Suppressor macrophage treated with lipopolysaccharide for 1 hour (primary cell): Measurements from ENCODE around the gene PIGK.
"Not testable (repeated sequence)": the region's sequence is repeated elsewhere in the genome, so short reads cannot be mapped to it uniquely, and the experiment has no call there.

ENCODE experiments used
- DNase-seq, 3 donors: peaks; one replicate each; pipeline ENCODE4 v3.0.0-alpha.2; 2020 to 2022

The PIGK gene

DNA sequence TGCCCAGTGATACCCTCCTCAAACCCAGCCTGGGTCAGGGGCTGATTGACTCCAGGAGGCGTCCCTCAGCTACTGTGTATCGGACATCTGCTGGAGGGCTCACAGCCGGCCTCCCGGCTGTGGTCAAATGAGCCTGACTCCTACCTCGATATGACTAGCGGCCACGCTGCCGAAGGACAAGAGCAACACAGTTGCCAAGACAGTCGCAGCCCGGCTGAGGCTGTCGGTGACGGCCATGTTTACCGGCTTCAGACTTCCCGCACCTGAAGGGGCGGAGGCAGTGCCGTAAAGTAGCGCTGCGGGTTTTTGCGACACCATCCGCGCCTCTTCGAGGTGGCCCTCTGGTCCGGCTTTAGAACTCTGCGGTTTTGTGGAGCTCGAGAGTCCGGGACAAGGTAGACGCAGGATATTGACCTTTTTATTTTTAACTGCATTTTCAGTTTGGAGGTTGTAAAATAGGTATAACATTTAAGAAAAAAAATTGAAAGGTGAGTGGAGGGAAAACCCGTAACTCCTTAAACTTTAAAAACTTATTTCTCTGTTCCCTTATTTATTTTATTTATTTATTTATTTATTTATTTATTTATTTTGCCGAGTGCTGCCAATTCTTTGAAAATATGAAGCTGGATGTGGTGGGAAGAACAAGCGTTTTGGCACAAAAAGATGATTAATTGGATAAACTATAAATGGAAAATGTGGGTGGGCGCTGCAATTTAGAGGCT lies at the start of gene PIGK:
Gene PIGK, minus strand, starts transcription at position 265 of the 722 bp plus-strand sequence. Its CDS starts 28 bp downstream, at position 237.
- DNase-seq, result peak; percentile 87 to 91 (median 89)

DNA sequence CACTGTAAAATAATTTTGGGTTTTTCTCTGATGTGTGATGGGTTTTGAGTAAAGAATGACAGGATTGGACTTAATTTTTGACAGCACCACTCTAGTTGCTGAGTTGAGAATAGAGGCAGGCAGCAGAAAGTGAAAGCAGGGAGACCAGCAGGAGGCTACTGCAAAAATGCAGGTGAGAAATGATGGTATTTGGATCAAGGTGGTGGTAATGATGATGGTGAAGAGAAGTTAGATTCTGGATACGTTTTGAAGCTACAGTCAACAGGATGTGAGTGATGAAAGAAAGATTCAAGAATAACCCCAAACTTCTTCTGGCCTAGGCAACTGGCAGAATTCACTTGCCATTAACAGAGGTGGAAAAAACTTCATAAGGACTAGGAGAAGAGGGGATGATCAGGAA lies 47.8 kb upstream of the PIGK start:
- no peak for DNase-seq

DNA sequence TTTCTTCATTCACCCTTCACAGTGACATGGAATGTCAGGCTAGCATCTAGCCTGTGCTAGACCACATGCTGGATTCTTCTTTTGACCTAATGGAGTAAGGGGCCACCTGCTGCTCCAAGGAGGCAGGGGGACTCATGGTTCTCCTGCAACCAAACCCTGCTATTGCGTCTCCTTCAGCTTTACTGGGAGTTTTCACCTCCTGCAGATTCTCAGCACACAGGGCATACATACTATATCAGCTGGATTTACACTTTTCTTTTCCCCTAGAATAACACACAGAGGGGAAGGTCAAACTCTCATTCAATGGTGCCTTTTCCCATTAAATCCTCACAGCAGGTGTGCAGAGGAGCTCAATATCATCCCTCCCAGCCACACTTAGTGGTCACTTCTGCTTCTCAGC lies 46.0 kb upstream of the PIGK start:
- no peak for DNase-seq

DNA sequence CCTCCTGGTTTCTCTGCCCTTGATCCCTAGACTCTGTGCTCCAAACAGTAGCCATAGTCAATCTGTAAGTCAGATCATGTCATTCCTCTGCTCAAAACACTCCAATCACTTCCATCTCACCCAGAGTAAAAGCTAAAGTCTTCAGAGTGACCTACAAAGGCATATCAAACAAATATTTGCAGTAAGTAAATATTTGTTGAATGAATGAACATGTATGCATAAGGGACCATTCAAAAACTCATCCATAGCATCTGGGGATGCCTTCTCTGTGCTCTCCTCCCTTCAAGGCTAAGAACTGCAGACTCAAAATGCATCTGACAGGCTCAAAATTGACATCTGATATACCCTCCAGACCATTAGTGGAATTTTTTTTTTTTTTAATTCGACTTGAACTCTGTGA lies 44.5 kb upstream of the PIGK start:
- DNase-seq, result no peak

DNA sequence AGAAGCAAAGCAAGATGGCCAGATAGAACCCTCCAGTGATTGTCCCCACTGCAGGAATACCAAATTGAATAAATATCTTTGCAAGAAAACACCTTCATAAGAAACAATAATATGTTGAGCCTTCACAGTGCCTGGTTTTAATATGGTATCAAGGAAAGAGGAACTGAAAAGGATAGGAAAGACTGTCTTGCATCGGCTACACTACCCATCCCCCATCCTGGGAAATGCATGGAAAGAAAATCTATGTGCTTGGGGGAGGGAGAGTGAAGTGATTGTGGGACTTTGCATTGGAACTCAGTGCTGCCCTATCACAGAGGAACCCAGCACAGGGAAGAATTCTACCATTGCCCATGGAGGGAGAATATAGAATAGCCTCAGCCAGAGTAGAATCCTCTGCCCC lies 34.0 kb upstream of the PIGK start:
- DNase-seq, result no peak

DNA sequence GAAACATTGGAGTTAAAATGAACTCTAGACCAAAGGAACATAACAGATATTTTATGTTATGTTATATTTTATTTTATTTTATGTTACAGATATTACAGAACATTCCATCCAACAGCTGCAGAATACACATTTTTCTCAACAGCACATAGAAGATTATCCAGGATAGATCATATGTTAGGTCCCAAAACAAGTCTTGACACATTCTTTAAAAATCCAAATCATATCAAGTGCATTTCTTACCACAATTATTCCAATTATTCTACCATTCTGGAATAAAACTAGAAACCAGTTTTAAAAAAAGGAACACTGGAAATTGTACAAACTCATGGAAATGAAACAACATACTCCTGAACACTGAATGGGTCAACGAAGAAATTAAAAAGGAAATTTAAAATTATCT lies 30.9 kb upstream of the PIGK start:
- no peak for DNase-seq

DNA sequence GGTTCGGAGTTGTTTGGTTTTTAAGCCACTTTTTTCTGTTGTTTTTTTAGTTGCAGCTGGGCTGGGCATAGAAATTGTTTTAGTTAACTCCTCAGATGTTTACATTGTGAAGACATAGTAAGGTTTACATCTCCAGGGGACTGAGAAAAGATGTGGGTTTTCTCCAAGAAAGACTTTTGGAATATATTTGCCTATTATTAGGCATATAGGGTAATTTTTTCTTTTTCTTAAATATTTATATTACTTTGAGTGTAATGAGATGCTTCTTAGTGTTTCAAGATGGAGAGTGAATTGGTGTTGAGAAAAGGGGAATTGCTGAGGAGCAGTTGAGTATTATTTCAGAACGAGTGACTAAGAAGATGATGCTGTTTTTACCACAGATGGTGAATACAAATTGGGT lies 26.6 kb upstream of the PIGK start:
- no peak for DNase-seq

DNA sequence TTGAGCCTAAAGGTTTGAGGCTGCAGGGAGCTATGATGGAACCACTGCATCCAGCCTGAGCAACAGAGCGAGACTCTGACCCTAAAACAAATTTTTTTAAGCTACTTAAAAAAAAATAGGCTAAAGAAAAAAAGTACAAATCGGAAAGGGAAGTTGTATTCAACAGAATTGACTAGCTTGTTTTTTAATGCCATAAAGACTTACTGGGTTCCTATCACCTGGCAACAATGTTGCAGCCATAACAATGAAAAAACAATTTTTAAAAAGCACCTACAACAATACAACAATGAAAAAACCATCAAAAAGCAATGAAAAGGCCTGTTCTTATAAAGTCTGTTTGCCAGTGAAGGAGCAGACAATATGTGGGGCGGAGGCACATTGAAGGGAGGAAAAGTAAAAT lies 20.1 kb upstream of the PIGK start:
- no peak for DNase-seq

DNA sequence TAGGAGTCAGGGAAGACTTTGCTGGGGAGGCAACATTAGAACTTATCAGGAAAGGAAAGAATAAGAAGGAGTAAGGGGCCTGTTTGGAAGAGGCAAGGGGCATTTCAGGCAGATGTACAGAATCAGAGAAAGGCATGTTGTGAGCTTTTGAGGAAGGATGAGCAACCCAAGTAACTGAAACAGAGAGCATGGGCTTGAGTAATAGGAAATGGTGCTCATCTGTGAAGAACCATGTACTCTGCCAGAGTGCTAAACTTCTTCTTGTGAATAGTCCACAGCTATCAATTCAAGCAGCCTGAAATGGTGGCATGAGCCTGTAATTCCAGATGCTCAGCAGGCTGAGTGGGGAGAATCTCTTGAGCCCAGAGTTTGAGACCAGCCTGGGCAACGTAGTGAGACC lies 19.2 kb upstream of the PIGK start:
- DNase-seq, result peak; percentile 16 to 41 (median 28)

DNA sequence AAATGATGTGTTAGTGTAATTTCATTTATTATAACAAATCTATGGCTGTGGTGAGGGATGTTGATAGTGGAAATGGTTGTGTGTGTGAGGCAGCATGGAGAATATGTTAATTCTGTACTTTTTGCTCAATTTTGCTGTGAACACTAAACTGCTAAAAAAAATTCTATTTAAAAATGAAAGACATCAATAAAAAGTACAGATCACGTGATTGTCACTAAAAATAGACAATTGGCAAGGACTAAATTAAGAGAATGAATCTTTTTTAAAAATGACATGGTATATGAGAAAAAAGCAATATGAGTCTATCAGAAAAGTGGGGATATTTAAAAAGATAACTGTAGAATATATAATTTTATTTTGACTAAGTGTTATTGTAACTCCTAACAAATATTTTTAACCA lies 15.7 kb upstream of the PIGK start:
- DNase-seq, result no peak

DNA sequence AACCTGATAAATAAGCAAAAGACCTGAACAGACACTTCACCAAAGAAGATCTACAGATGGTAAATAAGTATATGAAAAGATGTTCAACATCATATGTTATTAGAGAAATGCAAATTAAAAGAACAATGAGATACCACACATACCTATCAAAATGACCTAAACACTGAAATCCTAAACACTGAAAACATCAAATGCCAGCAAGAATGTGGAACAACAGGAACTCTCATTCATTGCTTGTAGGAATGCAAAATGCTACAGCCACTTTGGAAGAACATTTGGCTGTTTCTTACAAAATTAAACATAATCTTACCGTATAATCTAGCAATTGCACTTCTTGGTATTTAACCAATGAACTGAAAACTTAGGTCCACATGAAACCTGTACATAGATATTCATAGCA lies 14.9 kb upstream of the PIGK start:
- DNase-seq, result no peak

DNA sequence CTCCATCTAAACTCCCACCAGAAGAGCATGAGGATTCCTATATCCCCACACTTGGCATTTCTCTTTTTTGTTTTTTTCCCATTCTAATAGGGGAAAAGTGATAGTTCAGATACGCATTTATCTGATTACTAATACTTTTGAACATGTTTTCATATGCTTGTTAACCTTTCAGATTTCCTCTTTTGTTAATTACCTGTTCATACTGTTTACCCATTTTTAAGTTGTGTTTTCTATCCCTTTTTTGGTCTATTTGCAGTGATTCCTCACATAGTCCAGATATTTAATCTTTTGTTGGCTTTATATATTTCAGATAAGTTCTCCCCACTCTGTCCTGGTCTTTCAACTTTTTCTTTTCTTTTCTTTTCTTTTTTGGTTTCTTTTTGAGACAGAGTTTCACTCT lies 13.6 kb upstream of the PIGK start:
- no peak for DNase-seq

DNA sequence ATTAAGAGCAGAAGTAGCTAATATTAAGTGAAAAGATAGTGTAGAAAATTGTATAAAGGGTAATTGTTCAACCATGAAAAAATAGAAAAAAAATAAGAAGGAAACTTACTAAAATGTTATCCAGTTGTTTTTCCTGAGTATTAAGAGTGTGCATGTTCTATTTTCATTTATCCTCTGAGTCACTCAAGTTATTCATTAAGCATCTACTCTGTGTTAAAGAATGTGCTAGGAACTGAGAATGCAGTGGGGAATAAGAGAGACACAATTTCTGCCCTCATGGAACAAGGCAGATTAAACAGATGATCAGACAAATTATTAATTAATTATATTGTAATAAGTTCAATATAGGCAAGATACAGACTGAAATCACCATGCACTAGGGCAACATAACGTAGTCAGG lies 10.8 kb upstream of the PIGK start:
- no peak for DNase-seq

DNA sequence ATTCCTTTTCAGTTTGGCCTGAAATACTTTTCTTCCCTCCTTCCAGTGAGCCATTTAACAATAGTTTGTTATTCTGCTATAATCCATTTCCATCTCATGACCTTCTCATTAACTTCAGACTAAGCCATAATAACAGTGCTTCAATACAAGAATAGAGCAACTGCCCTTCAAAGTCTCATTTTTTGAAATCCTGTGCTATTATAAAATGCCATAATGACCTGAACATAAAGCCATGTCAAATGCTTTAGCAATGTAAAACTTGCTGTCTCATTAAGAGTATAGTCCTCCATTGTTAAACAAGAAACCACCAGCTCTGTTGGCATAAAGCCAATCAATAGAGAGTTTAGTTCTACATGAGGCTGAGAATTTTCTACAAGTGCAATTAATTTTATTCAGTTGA lies 9.6 kb upstream of the PIGK start:
- no peak for DNase-seq

DNA sequence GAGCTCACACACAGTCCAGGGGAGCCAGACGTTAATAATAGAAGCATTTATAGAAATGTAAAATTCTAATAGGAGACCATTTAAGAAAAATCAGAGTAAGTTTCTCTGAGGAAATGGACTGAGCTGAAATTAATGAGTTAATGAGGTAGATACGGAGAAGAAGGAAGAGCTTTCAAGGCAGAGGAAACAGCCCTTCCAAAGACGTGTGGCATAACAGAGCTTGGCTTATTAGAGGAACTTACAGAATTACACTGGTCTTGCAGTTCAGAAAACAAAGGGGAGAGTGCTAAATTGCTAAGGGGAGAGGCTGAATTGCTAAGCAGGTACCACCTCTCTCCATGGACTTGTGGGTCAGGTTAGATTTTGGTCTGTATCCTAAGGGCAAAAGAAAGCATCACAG lies 8.2 kb upstream of the PIGK start:
- peak in 1 of 3 donors; percentile 21 for DNase-seq

DNA sequence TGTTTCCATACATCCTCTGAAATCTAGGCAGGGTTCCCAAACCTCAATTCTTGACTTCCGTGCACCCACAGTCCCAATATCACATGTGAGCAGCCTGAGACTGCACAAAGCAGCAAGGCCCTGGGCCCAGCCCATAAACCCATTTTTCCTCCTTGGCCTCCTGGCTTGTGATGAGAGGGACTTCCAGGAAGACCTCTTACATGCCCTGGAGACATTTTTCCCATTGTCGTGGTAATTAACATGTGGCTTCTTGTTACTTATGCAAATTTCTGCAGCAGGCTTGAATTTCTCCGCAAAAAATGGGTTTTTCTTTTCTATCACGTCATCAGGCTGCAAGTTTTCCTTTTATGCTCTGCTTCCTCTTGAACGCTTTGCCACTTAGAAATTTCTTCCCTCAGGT lies 3.3 kb upstream of the PIGK start:
- no peak for DNase-seq

DNA sequence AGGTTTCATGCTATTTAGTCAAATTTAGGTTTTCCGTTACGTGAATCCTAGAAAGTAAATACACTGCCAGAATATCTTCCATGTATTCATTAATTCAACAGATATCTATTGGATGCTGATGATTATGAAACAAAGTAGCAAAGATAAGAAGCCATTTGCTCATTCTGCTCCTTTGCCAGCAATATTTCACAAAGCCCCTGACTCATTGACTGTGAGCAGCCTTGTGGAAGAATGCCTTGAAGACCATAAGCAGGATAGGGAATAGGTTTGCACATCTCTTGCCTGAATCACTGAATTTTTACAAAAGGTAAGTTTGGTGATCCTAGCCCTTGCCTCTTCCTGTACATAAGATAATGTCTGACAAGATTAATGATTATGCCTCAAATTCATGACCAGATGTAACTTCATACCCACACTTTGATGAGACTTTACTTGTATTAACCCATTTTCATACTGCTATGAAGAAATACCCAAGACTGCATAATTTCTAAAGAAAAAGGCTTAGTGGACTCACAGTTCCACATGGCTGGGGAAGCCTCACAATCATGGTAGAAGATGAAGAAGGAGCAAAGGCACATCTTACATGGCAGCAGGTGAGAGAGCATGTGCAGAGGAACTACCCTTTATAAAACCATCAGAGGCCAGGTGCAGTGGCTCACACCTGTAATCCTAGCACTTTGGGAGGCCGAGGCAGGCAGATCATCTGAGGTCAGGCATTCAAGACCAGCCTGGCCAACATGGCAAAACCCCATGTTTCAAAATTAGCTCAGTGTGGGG lies 1.6 kb upstream of the PIGK start:
- DNase-seq, result no peak

DNA sequence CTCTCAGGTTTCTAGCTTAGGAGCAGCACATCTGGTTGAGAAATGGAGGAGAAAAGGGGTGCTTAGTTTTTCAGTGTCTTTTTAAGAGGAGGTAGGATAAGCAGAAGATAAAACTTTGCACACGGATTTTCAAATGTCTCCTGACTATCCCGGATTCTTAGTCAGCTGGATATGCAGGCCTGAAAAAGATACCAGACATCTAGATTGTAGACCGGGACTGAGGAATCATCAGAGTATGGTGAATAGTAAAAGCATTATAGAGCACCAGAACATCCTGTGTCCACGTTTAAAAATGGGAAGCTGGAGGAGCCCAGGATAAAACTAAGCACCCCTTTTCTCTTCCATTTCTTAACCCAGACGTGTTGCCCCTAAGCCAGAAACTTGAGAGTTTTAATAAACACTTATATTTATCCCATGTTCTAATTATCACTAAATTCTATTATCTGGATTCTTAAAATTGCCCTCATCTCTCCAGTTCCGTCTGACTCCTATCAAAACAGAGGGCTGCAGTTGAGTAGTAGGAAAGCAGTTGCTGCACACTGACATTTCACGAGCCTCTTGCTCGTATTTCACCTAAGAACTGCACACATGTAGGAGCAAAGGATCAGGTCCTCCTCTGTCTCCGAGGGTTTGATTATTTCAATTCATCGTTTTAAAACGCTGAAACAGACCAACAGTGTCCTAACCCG lies 609 bp downstream of the PIGK start:
- DNase-seq, result no peak

DNA sequence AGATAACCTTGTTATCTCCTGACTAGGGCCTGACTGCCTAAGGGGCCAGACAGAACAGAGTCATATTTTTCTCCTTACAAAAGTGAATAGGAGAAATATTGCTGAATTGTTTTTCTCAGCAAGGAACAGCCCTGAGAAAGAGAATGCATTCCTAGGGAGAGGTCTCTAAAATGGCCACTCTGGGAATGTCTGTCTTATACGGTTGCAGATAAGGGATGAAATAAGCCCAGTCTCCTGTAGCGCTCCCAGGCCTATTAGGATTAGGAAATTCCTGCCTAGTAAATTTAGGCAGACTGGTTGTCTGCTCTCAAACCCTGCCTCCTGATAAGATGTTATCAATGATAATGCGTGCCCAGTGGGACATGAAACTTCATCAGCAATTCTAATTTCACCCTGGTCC lies 15.2 kb downstream of the PIGK start:
- DNase-seq, result not testable (repeated sequence)

DNA sequence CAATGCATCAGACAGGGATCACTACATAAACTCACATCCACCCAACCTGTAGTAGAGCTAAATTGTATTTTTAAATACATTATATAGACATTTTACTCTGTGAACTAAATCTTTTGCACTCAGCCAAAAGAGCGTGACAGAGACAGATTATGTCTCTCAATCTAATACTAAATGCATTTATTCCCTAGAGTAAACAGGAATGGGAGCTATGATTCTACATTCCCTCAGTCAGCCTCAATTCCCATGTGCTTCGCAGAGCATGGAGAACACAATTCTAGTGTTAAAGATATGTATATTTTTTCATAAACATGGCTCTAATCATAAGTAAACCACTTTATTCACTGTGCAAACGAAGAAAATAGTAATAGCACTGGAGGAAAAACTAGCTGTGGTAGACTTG lies 16.5 kb downstream of the PIGK start:
- DNase-seq, result no peak

DNA sequence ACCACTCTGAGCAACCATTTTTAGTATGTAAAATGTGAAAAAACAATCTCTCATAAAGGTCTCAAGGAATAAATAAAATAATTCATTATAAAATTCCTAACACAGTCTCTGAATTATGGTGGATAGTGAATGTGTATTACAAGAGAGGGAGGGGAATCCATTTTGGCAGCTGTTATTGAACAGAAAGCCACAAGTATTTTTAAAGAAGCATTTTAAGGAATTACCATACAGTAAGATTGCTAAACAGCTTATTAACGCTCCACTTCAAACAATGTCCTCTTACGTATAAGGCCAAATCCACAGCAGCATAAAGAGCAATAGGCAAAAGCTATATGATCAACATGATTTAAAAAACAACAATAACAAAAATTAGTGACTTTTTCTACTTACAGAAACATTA lies 18.4 kb downstream of the PIGK start:
- DNase-seq, result no peak

DNA sequence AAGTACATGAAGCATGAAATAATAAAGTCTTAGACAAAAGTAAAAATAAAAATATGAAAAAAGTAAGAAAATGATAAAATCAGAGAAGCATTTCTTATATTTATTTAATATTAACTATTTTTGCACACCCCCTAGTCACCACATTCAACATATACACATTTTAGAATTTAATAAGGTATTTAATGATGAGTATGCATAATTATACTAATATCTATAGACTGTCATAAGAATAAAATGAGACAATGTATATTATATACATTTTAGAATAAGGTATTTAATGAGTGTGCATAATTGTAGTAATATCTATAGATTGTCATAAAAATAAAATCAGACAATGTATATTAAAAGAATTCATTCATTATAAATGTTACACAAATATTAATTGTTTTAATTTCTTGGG lies 18.9 kb downstream of the PIGK start:
- no peak for DNase-seq

DNA sequence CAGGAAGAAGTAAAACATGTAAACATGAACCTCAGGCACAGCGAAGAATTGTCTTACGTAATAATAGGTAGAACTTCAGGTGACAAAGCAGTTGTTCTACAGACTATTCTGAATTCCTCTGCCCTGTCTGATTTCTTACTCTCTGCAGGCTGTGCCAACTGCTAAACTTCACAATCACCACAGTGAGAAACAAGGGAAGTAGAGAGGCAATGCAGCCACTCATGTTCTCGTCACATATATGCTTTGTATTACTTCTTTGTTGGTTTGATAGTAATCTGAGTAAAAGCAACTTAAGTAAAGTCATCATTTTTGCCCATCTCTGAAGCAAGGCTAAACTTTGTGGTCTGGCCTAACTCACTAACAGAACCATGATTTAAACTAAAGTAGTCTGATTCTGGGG lies 21.9 kb downstream of the PIGK start:
- no peak for DNase-seq

DNA sequence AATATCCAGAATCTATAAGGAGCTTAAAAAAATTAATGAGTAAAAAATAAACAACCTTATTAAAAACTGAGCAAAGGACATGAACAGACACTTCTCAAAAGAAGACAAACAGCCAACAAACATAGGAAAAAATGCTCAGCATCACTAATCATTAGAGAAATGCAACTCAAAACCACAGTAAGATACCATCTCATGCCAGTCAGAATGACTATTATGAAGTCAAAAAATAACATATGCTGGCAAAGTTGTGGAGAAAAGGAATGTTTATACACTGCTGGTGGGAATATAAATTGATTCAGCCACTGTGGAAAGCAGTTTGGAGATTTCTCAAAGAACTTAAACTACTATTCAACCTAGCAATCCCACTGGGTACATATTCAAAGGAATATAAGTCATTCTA lies 25.3 kb downstream of the PIGK start:
- no peak for DNase-seq
